MM.1S (cell line): Measurements from ENCODE around the gene PLA2G2D.

ENCODE experiments used
- DNase-seq: peaks from one replicate; pipeline ENCODE4 v3.0.0-alpha.2; 2015
- H2AFZ ChIP-seq: fragments of 300-600 bp; sonication (generic); 2 replicates; pipeline ENCODE4 v1.6.0; 2016; ENCODE audit warnings: antibody characterized with exemption, low read length
- H3F3A ChIP-seq: fragments of 300-600 bp; sonication (generic); 2 replicates; pipeline ENCODE4 v1.6.1; 2016; ENCODE audit warnings: mild to moderate bottlenecking, antibody characterized with exemption, low read length, moderate library complexity, mixed read lengths; ENCODE audit not compliant: insufficient read depth
- H3K27ac ChIP-seq: fragments of 300-600 bp; sonication (generic); 2 replicates; pipeline ENCODE4 v1.5.1; 2016; ENCODE audit warnings: mild to moderate bottlenecking, low read length
- H3K27me3 ChIP-seq: fragments of 300-600 bp; sonication (generic); replicated peaks from 2 replicates; pipeline ENCODE4 v1.6.0; 2016; ENCODE audit warnings: low read length; ENCODE audit not compliant: insufficient read depth
- H3K36me3 ChIP-seq: fragments of 300-600 bp; sonication (generic); replicated peaks from 2 replicates; pipeline ENCODE4 v1.6.1; 2016; ENCODE audit warnings: mild to moderate bottlenecking, low read length, mixed read lengths; ENCODE audit not compliant: insufficient read depth
- H3K4me1 ChIP-seq: fragments of 300-600 bp; sonication (generic); 2 replicates; pipeline ENCODE4 v1.6.1; 2016; ENCODE audit warnings: low read length, mixed read lengths
- H3K4me2 ChIP-seq: fragments of 300-600 bp; sonication (generic); 2 replicates; pipeline ENCODE4 v1.6.0; 2016; ENCODE audit warnings: low read depth, low read length
- H3K4me3 ChIP-seq: fragments of 300-600 bp; sonication (generic); 2 replicates; pipeline ENCODE4 v1.5.1; 2016; ENCODE audit warnings: low read length, mixed read lengths
- H3K79me2 ChIP-seq: fragments of 300-600 bp; sonication (generic); 2 replicates; pipeline ENCODE4 v1.6.1; 2016; ENCODE audit warnings: mixed run types, low read length, mixed read lengths
- H3K9ac ChIP-seq: fragments of 300-600 bp; sonication (generic); 2 replicates; pipeline ENCODE4 v1.6.1; 2016; ENCODE audit warnings: low read length, mixed read lengths
- H3K9me2 ChIP-seq: fragments of 300-600 bp; sonication (generic); replicated peaks from 2 replicates; pipeline ENCODE4 v1.6.1; 2016; ENCODE audit warnings: mild to moderate bottlenecking, low read length, mixed read lengths; ENCODE audit not compliant: insufficient read depth
- H3K9me3 ChIP-seq: fragments of 300-600 bp; sonication (generic); replicated peaks from 2 replicates; pipeline ENCODE4 v1.6.1; 2016; ENCODE audit warnings: mild to moderate bottlenecking, low read length, mixed read lengths; ENCODE audit not compliant: insufficient read depth
- H4K20me1 ChIP-seq: fragments of 300-600 bp; sonication (generic); 2 replicates; pipeline ENCODE4 v1.6.1; 2016; ENCODE audit warnings: mild to moderate bottlenecking, low read length, moderate library complexity, mixed read lengths; ENCODE audit not compliant: insufficient read depth
- EZH2 ChIP-seq: fragments of 300-600 bp; sonication (generic); optimal IDR thresholded peaks from 2 replicates; pipeline ENCODE3; 2017; ENCODE audit warnings: low read depth, mild to moderate bottlenecking, antibody characterized with exemption, low read length, mixed read lengths
- EZH2phosphoT487 ChIP-seq: fragments of 300-600 bp; sonication (generic); IDR thresholded peaks from 2 replicates; pipeline ENCODE4 v1.6.1; 2018; ENCODE audit warnings: antibody characterized with exemption, low read length
- TF ChIP-seq, protein P1 (sequence below): fragments of 300-600 bp; sonication (generic); IDR thresholded peaks from 2 replicates; pipeline ENCODE4 v1.5.1; 2016; ENCODE audit warnings: antibody characterized with exemption, low read length, mixed read lengths

PLA2G2D gene

DNA sequence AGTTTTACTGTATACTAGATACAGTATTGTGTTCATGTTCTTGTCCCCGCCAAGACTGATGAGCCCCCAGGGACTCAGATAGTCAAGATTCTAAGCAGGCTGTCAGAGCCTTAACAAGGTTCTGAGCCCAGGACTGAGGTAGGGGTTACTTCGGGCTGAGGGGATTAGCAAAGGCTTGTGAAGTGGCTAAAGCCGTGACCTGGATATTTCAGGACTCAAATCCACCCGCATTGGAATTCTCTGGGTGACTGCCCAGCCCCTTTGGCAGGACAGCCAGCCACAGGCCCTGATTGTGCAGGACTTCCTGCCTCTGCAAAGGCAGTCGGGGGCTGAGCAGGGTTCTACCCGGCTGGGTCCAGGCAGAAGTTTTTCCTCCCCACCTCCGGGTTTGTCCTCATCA lies 49.5 kb downstream of the PLA2G2D start, which contains the start of gene PLA2G5:
Gene PLA2G5 (plus strand): TSS at position 321 of the 400 bp plus-strand sequence. CDS start 14,637 bp downstream, outside the sequence.
- H4K20me1 ChIP-seq: no peaks in the 10 kb centered on the region
- H3K4me1 ChIP-seq: no peaks in the 10 kb centered on the region
- no peaks in the 10 kb centered on the region for H3K9me3 ChIP-seq
- no peaks in the 10 kb centered on the region for H3K9me2 ChIP-seq
- no peaks in the 10 kb centered on the region for H3K36me3 ChIP-seq
- H3K27me3 ChIP-seq: peaks cover 30% of the 10 kb centered on the region
- no peaks in the 10 kb centered on the region for H3F3A ChIP-seq
- TF ChIP-seq EZH2phosphoT487 (no peak), EZH2 (no peak)
- TF ChIP-seq, protein P1, sequence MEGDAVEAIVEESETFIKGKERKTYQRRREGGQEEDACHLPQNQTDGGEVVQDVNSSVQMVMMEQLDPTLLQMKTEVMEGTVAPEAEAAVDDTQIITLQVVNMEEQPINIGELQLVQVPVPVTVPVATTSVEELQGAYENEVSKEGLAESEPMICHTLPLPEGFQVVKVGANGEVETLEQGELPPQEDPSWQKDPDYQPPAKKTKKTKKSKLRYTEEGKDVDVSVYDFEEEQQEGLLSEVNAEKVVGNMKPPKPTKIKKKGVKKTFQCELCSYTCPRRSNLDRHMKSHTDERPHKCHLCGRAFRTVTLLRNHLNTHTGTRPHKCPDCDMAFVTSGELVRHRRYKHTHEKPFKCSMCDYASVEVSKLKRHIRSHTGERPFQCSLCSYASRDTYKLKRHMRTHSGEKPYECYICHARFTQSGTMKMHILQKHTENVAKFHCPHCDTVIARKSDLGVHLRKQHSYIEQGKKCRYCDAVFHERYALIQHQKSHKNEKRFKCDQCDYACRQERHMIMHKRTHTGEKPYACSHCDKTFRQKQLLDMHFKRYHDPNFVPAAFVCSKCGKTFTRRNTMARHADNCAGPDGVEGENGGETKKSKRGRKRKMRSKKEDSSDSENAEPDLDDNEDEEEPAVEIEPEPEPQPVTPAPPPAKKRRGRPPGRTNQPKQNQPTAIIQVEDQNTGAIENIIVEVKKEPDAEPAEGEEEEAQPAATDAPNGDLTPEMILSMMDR: no peak
- no peak for DNase-seq
- no peak within 1 kb of the TSS for H3K9ac ChIP-seq
- no peak within 1 kb of the TSS for H2AFZ ChIP-seq
- no peak within 1 kb of the TSS for H3K4me2 ChIP-seq
- no peak within 1 kb of the TSS for H3K27ac ChIP-seq
- no peak within 1 kb of the TSS for H3K4me3 ChIP-seq
- no peaks in the 10 kb centered on the region for H3K79me2 ChIP-seq

DNA sequence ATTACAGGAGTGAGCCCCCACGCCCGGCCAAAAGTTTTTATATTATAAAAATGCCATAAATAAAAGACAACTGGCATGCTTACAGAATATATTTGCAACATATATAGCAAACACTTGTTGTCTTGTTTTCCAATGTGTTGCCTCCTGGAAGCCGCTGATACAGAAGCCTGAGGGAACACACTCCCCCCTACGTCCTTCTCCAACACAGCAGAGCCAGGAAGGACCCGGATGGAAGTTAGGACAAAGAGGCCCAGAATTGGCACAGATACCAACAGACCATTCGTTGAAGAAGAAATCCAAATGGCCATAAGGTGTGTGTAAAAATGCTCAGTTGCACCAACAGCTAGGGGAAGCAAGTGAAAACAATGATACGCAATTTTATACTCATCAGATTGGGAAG lies 50.6 kb downstream of the PLA2G2D start:
- no peak for DNase-seq
- no peaks in the 10 kb centered on the region for H3K4me1 ChIP-seq
- TF ChIP-seq EZH2: no peak
- H3K27ac ChIP-seq: no peak overlapping the region
- H3K9me3 ChIP-seq: no peaks in the 10 kb centered on the region
- H2AFZ ChIP-seq: no peak overlapping the region
- no peak overlapping the region for H3K4me2 ChIP-seq
- no peaks in the 10 kb centered on the region for H3K36me3 ChIP-seq
- peaks cover 26% of the 10 kb centered on the region for H3K27me3 ChIP-seq
- H3K79me2 ChIP-seq: no peaks in the 10 kb centered on the region
- H3K9me2 ChIP-seq: no peaks in the 10 kb centered on the region
- H3K4me3 ChIP-seq: no peak overlapping the region
- no peaks in the 10 kb centered on the region for H3F3A ChIP-seq
- H4K20me1 ChIP-seq: no peaks in the 10 kb centered on the region
- H3K9ac ChIP-seq: no peak overlapping the region

DNA sequence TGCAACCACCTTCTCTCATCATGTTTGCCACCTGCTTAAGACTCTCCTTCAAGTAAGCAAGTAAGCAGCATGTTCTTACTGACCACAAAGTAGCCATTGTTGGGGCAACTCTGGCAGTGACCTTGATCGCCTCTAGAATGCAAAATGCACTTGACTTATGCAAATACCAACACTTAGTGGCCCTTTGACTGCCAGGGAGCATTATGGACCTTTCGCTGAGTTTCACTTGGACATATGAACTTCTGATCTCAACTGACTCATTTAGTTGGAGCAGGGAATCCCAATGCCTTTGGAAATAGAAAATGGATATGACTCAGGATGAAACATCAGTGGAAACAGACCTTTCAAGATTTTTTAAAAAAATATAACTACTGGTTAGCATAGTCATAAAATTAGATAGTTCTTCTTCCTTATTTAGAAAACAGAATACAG lies 55.5 kb downstream of the PLA2G2D start:
- no peak overlapping the region for H3K27ac ChIP-seq
- no peaks in the 10 kb centered on the region for H3K9me2 ChIP-seq
- no peak overlapping the region for H3K9ac ChIP-seq
- no peak overlapping the region for H3K4me2 ChIP-seq
- no peak overlapping the region for H2AFZ ChIP-seq
- H3K4me3 ChIP-seq: no peak overlapping the region
- no peaks in the 10 kb centered on the region for H3K79me2 ChIP-seq
- H4K20me1 ChIP-seq: no peaks in the 10 kb centered on the region
- DNase-seq: no peak
- no peaks in the 10 kb centered on the region for H3K36me3 ChIP-seq
- no peaks in the 10 kb centered on the region for H3K9me3 ChIP-seq
- H3K27me3 ChIP-seq: peaks cover 3% of the 10 kb centered on the region
- H3K4me1 ChIP-seq: no peaks in the 10 kb centered on the region
- H3F3A ChIP-seq: no peaks in the 10 kb centered on the region
- no peak for TF ChIP-seq EZH2
- TF ChIP-seq, protein P1: no peak
- TF ChIP-seq EZH2phosphoT487: no peak
